Choroid plexus epithelial cell (primary cell): ENCODE data around the gene OR2F2.

Experiments used
- DNase-seq: peaks from one replicate; pipeline ENCODE4 v3.0.0-alpha.2; 2010; ENCODE audit warnings: low read depth
- H3K4me3 ChIP-seq: 2 replicates; pipeline ENCODE4 v1.5.1; 2011; ENCODE audit warnings: low read depth, mild to moderate bottlenecking, control low read depth, low read length, moderate library complexity
- TF ChIP-seq, protein P1 (sequence below): conservative IDR thresholded peaks from 2 replicates; pipeline ENCODE4 v1.5.1; 2011; ENCODE audit warnings: low read depth, mild to moderate bottlenecking, control low read depth, inconsistent platforms, low read length, moderate library complexity

Gene OR2F2

DNA sequence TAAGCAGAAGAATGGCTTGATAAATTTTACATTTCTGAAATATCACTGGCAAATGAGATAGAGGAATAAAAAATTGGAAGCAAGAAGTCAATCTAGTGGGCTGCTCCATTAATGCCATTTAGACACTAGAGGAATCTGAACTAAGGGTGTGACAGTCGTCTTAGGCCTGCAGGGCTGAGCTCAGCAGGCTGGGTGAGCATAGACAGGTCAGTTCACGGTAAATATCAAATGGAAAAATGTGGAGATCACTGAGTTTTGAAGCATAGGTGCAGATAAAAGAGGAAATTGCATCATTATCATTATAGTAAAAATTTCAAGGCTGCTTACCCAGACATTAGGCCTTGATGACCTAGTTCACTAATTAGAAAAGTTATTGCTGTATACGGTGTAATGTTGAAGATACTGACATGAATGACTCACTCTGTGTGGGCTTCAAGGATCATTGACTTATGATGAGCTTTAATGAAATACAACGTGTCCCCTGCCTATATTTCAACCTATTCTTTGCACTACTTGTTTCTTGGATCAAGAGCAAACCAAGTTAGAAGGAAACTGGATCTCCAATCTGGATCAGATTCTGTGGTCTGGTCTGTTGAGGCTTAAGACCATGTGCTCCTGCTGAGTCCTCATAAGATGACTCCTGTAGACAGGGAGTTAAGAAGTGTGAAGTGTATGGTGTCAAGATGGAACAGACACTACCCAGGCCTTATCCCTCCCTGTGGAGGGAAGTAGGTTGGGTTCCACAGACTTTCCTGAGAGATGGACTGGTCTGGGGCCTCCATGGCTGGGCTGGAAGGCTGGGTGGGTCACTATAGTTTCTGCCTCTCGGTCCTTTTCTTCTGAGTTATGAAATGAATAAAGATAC lies 3.6 kb downstream of the OR2F2 start:
- no peak overlapping the region for H3K4me3 ChIP-seq
- TF ChIP-seq, protein P1, sequence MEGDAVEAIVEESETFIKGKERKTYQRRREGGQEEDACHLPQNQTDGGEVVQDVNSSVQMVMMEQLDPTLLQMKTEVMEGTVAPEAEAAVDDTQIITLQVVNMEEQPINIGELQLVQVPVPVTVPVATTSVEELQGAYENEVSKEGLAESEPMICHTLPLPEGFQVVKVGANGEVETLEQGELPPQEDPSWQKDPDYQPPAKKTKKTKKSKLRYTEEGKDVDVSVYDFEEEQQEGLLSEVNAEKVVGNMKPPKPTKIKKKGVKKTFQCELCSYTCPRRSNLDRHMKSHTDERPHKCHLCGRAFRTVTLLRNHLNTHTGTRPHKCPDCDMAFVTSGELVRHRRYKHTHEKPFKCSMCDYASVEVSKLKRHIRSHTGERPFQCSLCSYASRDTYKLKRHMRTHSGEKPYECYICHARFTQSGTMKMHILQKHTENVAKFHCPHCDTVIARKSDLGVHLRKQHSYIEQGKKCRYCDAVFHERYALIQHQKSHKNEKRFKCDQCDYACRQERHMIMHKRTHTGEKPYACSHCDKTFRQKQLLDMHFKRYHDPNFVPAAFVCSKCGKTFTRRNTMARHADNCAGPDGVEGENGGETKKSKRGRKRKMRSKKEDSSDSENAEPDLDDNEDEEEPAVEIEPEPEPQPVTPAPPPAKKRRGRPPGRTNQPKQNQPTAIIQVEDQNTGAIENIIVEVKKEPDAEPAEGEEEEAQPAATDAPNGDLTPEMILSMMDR, result no peak
- no peak for DNase-seq

DNA sequence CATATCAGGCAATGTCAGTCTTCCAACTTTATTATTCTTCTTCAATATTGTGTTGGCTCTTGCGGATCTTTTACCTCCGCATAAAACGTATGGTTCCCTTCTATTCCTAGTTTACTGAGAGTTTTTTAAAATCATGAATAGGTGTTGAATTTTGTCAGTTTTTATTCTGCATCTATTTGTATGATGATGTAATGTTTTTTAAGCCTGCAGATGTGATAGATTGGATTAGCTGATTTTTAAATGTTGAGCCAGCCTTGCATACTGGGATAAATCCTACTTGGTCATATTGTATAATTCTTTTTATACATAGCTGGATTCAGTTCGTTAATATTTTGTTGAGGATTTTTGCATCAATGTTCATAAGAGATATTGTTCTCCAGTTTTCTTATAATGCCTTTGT lies 10.4 kb downstream of the OR2F2 start:
- TF ChIP-seq, protein P1, result no peak
- no peak for DNase-seq
- no peak overlapping the region for H3K4me3 ChIP-seq

DNA sequence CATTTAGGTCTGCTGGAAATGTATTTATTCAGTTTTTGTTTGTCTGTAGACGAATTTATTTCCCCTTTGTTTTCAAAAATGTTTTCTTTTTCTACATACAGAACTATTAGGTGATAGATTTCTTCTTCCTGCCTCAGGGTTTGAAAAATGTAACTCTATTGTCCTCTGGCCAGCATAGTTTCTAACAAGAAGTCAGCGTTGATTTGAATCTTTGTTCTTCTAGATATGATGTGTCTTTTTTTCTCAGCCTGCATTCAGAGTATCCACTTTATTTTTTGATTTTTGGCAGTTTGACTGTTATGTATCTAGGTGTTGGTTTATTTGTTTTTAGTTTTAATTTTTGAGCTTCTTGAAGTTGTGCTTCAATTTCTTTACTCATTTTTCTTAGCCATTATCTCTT lies 12.1 kb downstream of the OR2F2 start:
- DNase-seq, result no peak
- TF ChIP-seq, protein P1, result no peak
- no peak overlapping the region for H3K4me3 ChIP-seq

DNA sequence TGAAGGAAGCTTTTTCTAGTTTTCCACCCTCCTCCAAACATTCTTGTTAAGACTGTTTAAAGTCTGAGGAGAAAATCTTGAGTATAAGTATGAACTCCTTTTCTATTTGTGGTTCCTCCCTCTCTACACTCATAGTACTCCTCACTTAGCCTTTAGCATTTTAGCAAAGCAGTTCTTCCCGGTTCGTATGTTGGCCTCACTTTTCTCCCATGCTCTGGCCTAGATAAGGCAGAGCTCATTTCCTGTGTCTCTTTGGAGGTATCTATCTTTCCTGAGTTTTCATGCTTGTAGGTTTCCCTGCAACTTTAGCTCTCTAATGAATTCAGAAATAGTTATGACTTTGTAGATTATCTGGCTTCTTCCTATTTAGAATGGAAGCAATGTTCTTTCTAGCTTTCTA lies 13.7 kb downstream of the OR2F2 start:
- no peak for DNase-seq
- TF ChIP-seq, protein P1, result no peak
- no peak overlapping the region for H3K4me3 ChIP-seq

DNA sequence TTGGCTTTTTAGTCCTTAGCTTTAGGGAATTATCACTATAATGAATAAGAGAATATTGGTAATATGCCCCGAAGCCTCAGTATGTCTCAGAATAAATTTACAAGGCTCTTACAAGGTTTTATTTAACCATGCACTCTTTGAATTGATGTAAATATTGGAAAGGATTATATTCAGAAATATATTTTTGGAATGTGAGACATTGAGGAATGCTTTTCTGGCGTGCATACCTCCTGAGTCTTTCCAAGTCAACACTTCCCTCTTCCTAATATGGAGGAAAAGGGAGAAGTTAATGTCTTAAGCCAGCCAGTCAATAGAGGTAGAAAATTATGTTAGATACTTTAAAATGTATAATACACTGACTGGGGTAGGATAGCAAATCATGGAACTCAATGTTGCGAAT lies 18.4 kb downstream of the OR2F2 start:
- no peak for DNase-seq
- no peak overlapping the region for H3K4me3 ChIP-seq
- TF ChIP-seq, protein P1, result no peak

DNA sequence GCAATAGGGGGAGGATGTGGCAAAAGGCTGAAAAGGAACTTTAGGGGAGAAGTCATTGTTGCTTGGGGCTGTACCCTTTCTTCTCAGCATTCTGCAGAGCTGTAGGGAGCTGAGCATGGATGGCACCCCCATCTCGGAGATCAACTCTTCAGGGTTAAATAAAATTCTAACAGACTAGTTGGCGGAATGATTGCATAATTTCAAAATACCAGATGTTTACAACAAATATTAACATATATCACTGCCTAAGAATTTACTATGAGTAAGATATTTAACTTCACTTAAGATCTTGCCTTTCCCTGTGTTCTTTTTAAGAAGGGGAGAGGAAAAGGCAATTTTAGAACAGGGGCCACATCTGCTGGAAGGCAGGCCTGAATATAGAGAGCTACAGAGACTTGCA lies 19.1 kb downstream of the OR2F2 start:
- TF ChIP-seq, protein P1, result no peak
- DNase-seq, result no peak
- no peak overlapping the region for H3K4me3 ChIP-seq

DNA sequence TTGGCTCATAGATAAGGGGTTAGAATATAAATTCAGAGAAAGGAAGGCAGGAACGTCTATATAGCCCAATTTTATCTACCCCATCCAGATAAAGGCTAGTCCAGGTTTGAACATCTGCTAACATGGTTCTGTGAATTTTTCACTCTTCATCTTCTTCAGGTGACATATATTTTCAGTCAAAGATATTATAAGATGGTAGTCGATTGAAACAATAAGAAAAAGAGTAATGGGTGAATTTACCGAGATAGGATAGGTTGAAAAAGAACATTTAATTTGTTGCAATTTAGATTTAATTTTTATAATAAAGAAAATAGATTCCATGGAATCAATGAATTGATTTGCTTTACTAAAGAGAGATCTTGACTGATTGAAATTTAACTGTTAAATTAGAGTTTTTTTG lies 19.5 kb downstream of the OR2F2 start, which contains the start of gene OR2F1:
Gene OR2F1, plus strand, starts transcription at position 301 of the 400 bp plus-strand sequence. CDS start 5,127 bp downstream, outside the sequence.
- H3K4me3 ChIP-seq, result no peak within 1 kb of the TSS
- TF ChIP-seq, protein P1, result no peak
- no peak for DNase-seq
